Measurements from ENCODE around the gene EEF1G.
A peak's percentile ranks its signal among the peaks of the same experiment; 100 is the strongest.

The EEF1G gene

GRCh38 chr11:62599069-62599696, 25.5 kb upstream of the EEF1G start (continued):
- TF ChIP-seq ZBTB49 (tag by site-specific recombination; IDR thresholded peaks at IDR 0.05; ENCODE audit: low read depth) (no peak), SCRT1 (tag by site-specific recombination; IDR thresholded peaks at IDR 0.05; ENCODE audit: borderline replicate concordance) (no peak), AEBP2 (tag by site-specific recombination; IDR thresholded peaks at IDR 0.05; ENCODE audit: borderline replicate concordance) (no peak), ZNF112 (tag by site-specific recombination; IDR thresholded peaks at IDR 0.05) (no peak)

- H3K36me3 ChIP-seq (ENCODE audit: control insufficient read depth in 2 of 2, insufficient read depth in 1 of 2, low read length in 2 of 2), result peaks cover 17 to 72% of the 10 kb centered on the region in 2 experiments; a peak in 2 of 3 replicates
- no peak overlapping the region for H3K4me3 ChIP-seq (ENCODE audit: low read depth, low read length)
- POLR2A ChIA-PET, result interaction anchor here (1.1 to 6.0 kb wide), 2 partner anchors 21 to 26 kb away, joined by 3 to 109 read pairs; partner anchors contain the start of genes B3GAT3 and EEF1G
- H3K4me1 ChIP-seq (ENCODE audit: control insufficient read depth, insufficient read depth, low read length), result no peaks in the 10 kb centered on the region
- H3K9me3 ChIP-seq (ENCODE audit: control insufficient read depth, insufficient read depth, low read depth, low read length), result no peaks in the 10 kb centered on the region
- no peak for TF ChIP-seq OSR2 (tag by site-specific recombination; IDR thresholded peaks at IDR 0.05)
- TF ChIP-seq BCL6B (tag by site-specific recombination; IDR thresholded peaks at IDR 0.05), result no peak
- no peak overlapping the region for H3K27ac ChIP-seq (ENCODE audit: extremely low read depth, low read depth, low read length)
- CTCF ChIA-PET, result interaction anchor here (1.4 to 2.7 kb wide), 2 partner anchors 17 to 20 kb away, joined by 5 to 15 read pairs; partner anchors contain the start of gene EML3
Observed at GRCh38 chr11:62595124-62595523, 21.4 kb upstream of the EEF1G start.

GRCh38 chr11:62593434-62594044, 19.8 kb upstream of the EEF1G start:
- H3K9me3 ChIP-seq (ENCODE audit: control insufficient read depth, insufficient read depth, low read depth, low read length), result no peaks in the 10 kb centered on the region
- H3K27ac ChIP-seq (ENCODE audit: extremely low read depth, low read depth, low read length), result no peak overlapping the region
- ChIA-PET CTCF (interaction anchor here (0.6 to 3.5 kb wide), 19 partner anchors 10 to 199 kb away, joined by 3 to 19 read pairs (median 4); partner anchors contain the start of genes B3GAT3, EEF1G, EML3 and LRRN4CL), POLR2A (interaction anchor here (0.6 to 6.0 kb wide), 12 partner anchors 7 to 278 kb away, joined by 3 to 140 read pairs (median 12); partner anchors contain the start of genes B3GAT3, C11orf98, CSKMT and EEF1G)
- no peaks in the 10 kb centered on the region for H3K4me1 ChIP-seq (ENCODE audit: control insufficient read depth, insufficient read depth, low read length)
- no peak overlapping the region for H3K4me3 ChIP-seq (ENCODE audit: low read depth, low read length)
- peaks cover 17 to 66% of the 10 kb centered on the region in 2 experiments; a peak in 2 of 3 replicates for H3K36me3 ChIP-seq (ENCODE audit: control insufficient read depth in 2 of 2, insufficient read depth in 1 of 2, low read length in 2 of 2)
- peak; percentile 73 for TF ChIP-seq ZNF362 (tag by site-specific recombination; IDR thresholded peaks at IDR 0.05)
- peak; percentile 29; the same call in 1 of the 2 replicates for TF ChIP-seq SP7 (tag by site-specific recombination; IDR thresholded peaks at IDR 0.05)
- TF ChIP-seq ZNF146 (tag by site-specific recombination; IDR thresholded peaks at IDR 0.05), result no peak
- peak; percentile 47; the same call in 1 of the 2 replicates for TF ChIP-seq PATZ1 (tag by site-specific recombination; IDR thresholded peaks at IDR 0.05)
- TF ChIP-seq GLIS1 (tag by site-specific recombination; IDR thresholded peaks at IDR 0.05), result no peak
- peak; percentile 37 for TF ChIP-seq ZNF654 (tag by site-specific recombination; IDR thresholded peaks at IDR 0.05; ENCODE audit: low read depth)
- peak; percentile 74 for TF ChIP-seq SCRT2 (tag by site-specific recombination; IDR thresholded peaks at IDR 0.05)
- TF ChIP-seq ZNF514 (tag by site-specific recombination; IDR thresholded peaks at IDR 0.05), result no peak
- TF ChIP-seq ZEB2 (tag by site-specific recombination; IDR thresholded peaks at IDR 0.05), result peak; percentile 39; the same call in 1 of the 2 replicates
- TF ChIP-seq ZBTB17 (tag by site-specific recombination; IDR thresholded peaks at IDR 0.05), result peak; percentile 59
- TF ChIP-seq ZBTB8A (tag by site-specific recombination; IDR thresholded peaks at IDR 0.05), result peak; percentile 31; the same call in 1 of the 2 replicates
- peak; percentile 53; the same call in 1 of the 2 replicates for TF ChIP-seq WT1 (tag by site-specific recombination; IDR thresholded peaks at IDR 0.05)
- peak; percentile 97 for TF ChIP-seq PRDM1 (tag by site-specific recombination; IDR thresholded peaks at IDR 0.05)
- TF ChIP-seq ZNF2 (tag by site-specific recombination; IDR thresholded peaks at IDR 0.05), result peak; percentile 46; the same call in 1 of the 2 replicates
- TF ChIP-seq ZNF777 (tag by site-specific recombination; IDR thresholded peaks at IDR 0.05; ENCODE audit: borderline replicate concordance), result no peak
- TF ChIP-seq ZNF660 (tag by site-specific recombination; IDR thresholded peaks at IDR 0.05), result 0 out of 2 replicates have a peak, but pooled peaks have one; percentile 14
- TF ChIP-seq ZNF140 (tag by site-specific recombination; IDR thresholded peaks at IDR 0.05), result no peak
